Measurements from ENCODE around the gene AUTS2. TPM values are rescaled to one million over a fixed set of nuclear protein-coding genes. Genes with fewer than 3 reads are reported as not detected.

Gene AUTS2
- total and polyA plus RNA-seq, 4 donors = 4.9 to 24.4 (median 7.0) TPM

DNA sequence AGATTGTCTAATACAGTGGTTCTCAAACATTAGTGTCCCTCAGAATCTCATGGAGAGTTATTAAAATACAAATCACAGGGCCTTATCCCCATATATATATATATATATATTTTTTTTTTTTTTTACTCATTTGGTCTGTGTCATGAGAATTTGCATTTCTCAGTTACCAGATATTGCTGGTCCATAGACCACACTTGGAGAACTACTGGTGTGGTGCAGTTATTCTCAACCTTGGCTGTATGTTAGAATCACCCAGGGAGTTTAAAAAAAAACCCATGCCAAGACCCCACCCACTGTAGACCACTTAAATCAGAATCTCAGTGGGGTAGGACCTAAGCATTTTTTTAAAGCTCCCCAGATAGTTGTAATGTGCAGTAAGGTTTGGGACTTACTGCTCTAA, 179.9 kb downstream of the AUTS2 start:
- no peaks in the 10 kb centered on the region for H3K36me3 ChIP-seq (ENCODE audit: control insufficient read depth in 4 of 4, insufficient read depth in 3 of 4, low read depth in 1 of 4, low read length in 3 of 4)
- no peak overlapping the region for H3K27ac ChIP-seq (ENCODE audit: low read depth in 1 of 2, low read length in 2 of 2)
- no peak overlapping the region for H3K4me3 ChIP-seq (ENCODE audit: low read depth in 1 of 3, low read length in 3 of 3)
- no peak for TF ChIP-seq SP1 (IDR thresholded peaks at IDR 0.05)
- TF ChIP-seq RAD21 (IDR thresholded peaks at IDR 0.05) = no peak
- DNase-seq (ENCODE audit: low spot score) = no peak
- no peak overlapping the region for H3K9ac ChIP-seq (ENCODE audit: low read depth in 1 of 2, low read length in 2 of 2)
- no peaks in the 10 kb centered on the region for H3K27me3 ChIP-seq (ENCODE audit: control insufficient read depth in 4 of 4, insufficient read depth in 4 of 4, low read length in 3 of 4)
- no peaks in the 10 kb centered on the region for H3K9me3 ChIP-seq (ENCODE audit: control insufficient read depth in 4 of 4, low read length in 3 of 4)
- H3K4me1 ChIP-seq (ENCODE audit: control insufficient read depth in 4 of 4, insufficient read depth in 4 of 4, low read length in 3 of 4) = no peaks in the 10 kb centered on the region

DNA sequence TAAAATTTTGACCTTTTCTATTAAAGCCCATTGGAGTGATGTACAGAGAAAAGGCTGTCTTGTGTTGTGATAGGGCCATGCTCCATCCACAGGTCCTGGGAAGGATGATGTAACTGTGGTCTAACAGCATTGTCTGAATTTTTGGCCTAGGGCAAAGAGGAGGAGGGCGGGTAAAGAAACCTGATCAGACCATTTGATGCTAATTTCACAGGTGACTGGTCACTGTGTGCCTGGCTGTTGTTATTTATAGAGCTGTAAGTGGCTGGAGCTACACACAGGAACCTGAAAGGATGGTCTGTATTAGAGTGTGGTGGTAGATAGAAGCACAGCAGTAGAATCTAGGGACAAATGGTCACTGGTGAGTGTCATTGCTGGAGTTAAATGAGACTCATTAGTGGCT, 182.1 kb downstream of the AUTS2 start:
- Histone ChIP-seq H3K9ac (ENCODE audit: low read depth in 1 of 2, low read length in 2 of 2) (no peak overlapping the region), H3K27ac (ENCODE audit: low read depth in 1 of 2, low read length in 2 of 2) (no peak overlapping the region), H3K4me1 (ENCODE audit: control insufficient read depth in 4 of 4, insufficient read depth in 4 of 4, low read length in 3 of 4) (no peaks in the 10 kb centered on the region), H3K27me3 (ENCODE audit: control insufficient read depth in 4 of 4, insufficient read depth in 4 of 4, low read length in 3 of 4) (no peaks in the 10 kb centered on the region), H3K36me3 (ENCODE audit: control insufficient read depth in 4 of 4, insufficient read depth in 3 of 4, low read depth in 1 of 4, low read length in 3 of 4) (no peaks in the 10 kb centered on the region), H3K4me3 (ENCODE audit: low read depth in 1 of 3, low read length in 3 of 3) (no peak overlapping the region), H3K9me3 (ENCODE audit: control insufficient read depth in 4 of 4, low read length in 3 of 4) (no peaks in the 10 kb centered on the region)
- DNase-seq (ENCODE audit: low spot score) = no peak
- TF ChIP-seq, protein P1, sequence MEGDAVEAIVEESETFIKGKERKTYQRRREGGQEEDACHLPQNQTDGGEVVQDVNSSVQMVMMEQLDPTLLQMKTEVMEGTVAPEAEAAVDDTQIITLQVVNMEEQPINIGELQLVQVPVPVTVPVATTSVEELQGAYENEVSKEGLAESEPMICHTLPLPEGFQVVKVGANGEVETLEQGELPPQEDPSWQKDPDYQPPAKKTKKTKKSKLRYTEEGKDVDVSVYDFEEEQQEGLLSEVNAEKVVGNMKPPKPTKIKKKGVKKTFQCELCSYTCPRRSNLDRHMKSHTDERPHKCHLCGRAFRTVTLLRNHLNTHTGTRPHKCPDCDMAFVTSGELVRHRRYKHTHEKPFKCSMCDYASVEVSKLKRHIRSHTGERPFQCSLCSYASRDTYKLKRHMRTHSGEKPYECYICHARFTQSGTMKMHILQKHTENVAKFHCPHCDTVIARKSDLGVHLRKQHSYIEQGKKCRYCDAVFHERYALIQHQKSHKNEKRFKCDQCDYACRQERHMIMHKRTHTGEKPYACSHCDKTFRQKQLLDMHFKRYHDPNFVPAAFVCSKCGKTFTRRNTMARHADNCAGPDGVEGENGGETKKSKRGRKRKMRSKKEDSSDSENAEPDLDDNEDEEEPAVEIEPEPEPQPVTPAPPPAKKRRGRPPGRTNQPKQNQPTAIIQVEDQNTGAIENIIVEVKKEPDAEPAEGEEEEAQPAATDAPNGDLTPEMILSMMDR (IDR thresholded peaks at IDR 0.05; ENCODE audit: low read depth, low read length, missing input control) = no peak
- TF ChIP-seq SP1 (IDR thresholded peaks at IDR 0.05) (no peak), RXRA (IDR thresholded peaks at IDR 0.05) (no peak)
- WGBS = 88% methylated on average over 1 of the region's 1 CpG

DNA sequence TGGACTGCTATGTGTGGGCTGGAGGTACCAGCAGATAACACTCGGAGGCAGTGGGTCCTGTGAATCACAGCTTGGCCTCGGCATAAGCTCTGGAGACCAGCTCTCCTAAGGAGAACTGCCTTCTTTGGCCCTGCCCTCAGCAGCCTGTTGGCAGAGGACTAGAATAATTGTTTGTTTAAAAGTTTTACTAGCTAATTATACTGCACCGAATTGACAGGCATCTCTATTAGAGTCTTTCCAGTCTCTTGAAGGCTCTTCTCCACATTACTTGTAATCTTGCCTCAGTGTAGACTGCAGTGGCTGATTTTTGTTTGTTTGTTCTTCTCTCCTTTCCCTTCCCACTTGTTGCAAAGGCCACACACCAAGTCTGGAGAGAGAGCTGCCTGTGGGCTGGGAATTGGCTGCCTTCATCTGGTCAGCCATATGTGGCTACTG, 183.2 kb downstream of the AUTS2 start:
- no peak overlapping the region for H3K27ac ChIP-seq (ENCODE audit: low read depth in 1 of 2, low read length in 2 of 2)
- no peak overlapping the region for H3K4me3 ChIP-seq (ENCODE audit: low read depth in 1 of 3, low read length in 3 of 3)
- DNase-seq (ENCODE audit: low spot score) = no peak
- H3K9ac ChIP-seq (ENCODE audit: low read depth in 1 of 2, low read length in 2 of 2) = no peak overlapping the region
- WGBS = 70% methylated on average over 3 of the region's 3 CpGs
- H3K9me3 ChIP-seq (ENCODE audit: control insufficient read depth in 4 of 4, low read length in 3 of 4) = no peaks in the 10 kb centered on the region
- H3K36me3 ChIP-seq (ENCODE audit: control insufficient read depth in 4 of 4, insufficient read depth in 3 of 4, low read depth in 1 of 4, low read length in 3 of 4) = no peaks in the 10 kb centered on the region
- TF ChIP-seq RXRA (IDR thresholded peaks at IDR 0.05) (no peak), JUND (IDR thresholded peaks at IDR 0.05) (no peak), FOXA2 (IDR thresholded peaks at IDR 0.05) (no peak), FOXA1 (IDR thresholded peaks at IDR 0.05) (no peak), HNF4G (IDR thresholded peaks at IDR 0.05) (no peak), GABPA (IDR thresholded peaks at IDR 0.05 in 1 of 2, conservative IDR thresholded peaks at IDR 0.05 in 1 of 2) (no peak), HNF4A (conservative IDR thresholded peaks at IDR 0.05) (no peak), TAF1 (conservative IDR thresholded peaks at IDR 0.05) (no peak), SP1 (IDR thresholded peaks at IDR 0.05) (no peak), RAD21 (IDR thresholded peaks at IDR 0.05) (no peak), EGR1 (IDR thresholded peaks at IDR 0.05; ENCODE audit: low read depth in 2 of 2) (no peak)
- TF ChIP-seq, protein P2, sequence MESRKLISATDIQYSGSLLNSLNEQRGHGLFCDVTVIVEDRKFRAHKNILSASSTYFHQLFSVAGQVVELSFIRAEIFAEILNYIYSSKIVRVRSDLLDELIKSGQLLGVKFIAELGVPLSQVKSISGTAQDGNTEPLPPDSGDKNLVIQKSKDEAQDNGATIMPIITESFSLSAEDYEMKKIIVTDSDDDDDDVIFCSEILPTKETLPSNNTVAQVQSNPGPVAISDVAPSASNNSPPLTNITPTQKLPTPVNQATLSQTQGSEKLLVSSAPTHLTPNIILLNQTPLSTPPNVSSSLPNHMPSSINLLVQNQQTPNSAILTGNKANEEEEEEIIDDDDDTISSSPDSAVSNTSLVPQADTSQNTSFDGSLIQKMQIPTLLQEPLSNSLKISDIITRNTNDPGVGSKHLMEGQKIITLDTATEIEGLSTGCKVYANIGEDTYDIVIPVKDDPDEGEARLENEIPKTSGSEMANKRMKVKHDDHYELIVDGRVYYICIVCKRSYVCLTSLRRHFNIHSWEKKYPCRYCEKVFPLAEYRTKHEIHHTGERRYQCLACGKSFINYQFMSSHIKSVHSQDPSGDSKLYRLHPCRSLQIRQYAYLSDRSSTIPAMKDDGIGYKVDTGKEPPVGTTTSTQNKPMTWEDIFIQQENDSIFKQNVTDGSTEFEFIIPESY (IDR thresholded peaks at IDR 0.05) = no peak
- TF ChIP-seq, protein P1 (IDR thresholded peaks at IDR 0.05; ENCODE audit: low read depth, low read length, missing input control) = no peak
- TF ChIP-seq, protein P3, sequence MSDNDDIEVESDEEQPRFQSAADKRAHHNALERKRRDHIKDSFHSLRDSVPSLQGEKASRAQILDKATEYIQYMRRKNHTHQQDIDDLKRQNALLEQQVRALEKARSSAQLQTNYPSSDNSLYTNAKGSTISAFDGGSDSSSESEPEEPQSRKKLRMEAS (IDR thresholded peaks at IDR 0.05) = no peak
- TF ChIP-seq, protein P4, sequence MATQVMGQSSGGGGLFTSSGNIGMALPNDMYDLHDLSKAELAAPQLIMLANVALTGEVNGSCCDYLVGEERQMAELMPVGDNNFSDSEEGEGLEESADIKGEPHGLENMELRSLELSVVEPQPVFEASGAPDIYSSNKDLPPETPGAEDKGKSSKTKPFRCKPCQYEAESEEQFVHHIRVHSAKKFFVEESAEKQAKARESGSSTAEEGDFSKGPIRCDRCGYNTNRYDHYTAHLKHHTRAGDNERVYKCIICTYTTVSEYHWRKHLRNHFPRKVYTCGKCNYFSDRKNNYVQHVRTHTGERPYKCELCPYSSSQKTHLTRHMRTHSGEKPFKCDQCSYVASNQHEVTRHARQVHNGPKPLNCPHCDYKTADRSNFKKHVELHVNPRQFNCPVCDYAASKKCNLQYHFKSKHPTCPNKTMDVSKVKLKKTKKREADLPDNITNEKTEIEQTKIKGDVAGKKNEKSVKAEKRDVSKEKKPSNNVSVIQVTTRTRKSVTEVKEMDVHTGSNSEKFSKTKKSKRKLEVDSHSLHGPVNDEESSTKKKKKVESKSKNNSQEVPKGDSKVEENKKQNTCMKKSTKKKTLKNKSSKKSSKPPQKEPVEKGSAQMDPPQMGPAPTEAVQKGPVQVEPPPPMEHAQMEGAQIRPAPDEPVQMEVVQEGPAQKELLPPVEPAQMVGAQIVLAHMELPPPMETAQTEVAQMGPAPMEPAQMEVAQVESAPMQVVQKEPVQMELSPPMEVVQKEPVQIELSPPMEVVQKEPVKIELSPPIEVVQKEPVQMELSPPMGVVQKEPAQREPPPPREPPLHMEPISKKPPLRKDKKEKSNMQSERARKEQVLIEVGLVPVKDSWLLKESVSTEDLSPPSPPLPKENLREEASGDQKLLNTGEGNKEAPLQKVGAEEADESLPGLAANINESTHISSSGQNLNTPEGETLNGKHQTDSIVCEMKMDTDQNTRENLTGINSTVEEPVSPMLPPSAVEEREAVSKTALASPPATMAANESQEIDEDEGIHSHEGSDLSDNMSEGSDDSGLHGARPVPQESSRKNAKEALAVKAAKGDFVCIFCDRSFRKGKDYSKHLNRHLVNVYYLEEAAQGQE (IDR thresholded peaks at IDR 0.05) = no peak
- TF ChIP-seq, protein P5, sequence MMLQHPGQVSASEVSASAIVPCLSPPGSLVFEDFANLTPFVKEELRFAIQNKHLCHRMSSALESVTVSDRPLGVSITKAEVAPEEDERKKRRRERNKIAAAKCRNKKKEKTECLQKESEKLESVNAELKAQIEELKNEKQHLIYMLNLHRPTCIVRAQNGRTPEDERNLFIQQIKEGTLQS (IDR thresholded peaks at IDR 0.05) = no peak
- H3K27me3 ChIP-seq (ENCODE audit: control insufficient read depth in 4 of 4, insufficient read depth in 4 of 4, low read length in 3 of 4) = no peaks in the 10 kb centered on the region
- H3K4me1 ChIP-seq (ENCODE audit: control insufficient read depth in 4 of 4, insufficient read depth in 4 of 4, low read length in 3 of 4) = peaks cover 0 to under 1% (median 0%) of the 10 kb centered on the region in 4 donors
